ENCODE results near the gene RNASEH1.

- TF ChIP-seq, protein P1, sequence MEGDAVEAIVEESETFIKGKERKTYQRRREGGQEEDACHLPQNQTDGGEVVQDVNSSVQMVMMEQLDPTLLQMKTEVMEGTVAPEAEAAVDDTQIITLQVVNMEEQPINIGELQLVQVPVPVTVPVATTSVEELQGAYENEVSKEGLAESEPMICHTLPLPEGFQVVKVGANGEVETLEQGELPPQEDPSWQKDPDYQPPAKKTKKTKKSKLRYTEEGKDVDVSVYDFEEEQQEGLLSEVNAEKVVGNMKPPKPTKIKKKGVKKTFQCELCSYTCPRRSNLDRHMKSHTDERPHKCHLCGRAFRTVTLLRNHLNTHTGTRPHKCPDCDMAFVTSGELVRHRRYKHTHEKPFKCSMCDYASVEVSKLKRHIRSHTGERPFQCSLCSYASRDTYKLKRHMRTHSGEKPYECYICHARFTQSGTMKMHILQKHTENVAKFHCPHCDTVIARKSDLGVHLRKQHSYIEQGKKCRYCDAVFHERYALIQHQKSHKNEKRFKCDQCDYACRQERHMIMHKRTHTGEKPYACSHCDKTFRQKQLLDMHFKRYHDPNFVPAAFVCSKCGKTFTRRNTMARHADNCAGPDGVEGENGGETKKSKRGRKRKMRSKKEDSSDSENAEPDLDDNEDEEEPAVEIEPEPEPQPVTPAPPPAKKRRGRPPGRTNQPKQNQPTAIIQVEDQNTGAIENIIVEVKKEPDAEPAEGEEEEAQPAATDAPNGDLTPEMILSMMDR (IDR thresholded peaks at IDR 0.05), result no peak
- TF ChIP-seq EZH2 (IDR thresholded peaks at IDR 0.05) (no peak), EZH2phosphoT487 (IDR thresholded peaks at IDR 0.05) (no peak)
Observed at GRCh38 chr2:3535794-3536681, 22.1 kb downstream of the RNASEH1 start.
